ENCODE measurements around the gene PCDH9.
"Not testable (repeated sequence)": the region's sequence is repeated elsewhere in the genome, so short reads cannot be mapped to it uniquely, and the experiment has no call there.

The PCDH9 gene

DNA sequence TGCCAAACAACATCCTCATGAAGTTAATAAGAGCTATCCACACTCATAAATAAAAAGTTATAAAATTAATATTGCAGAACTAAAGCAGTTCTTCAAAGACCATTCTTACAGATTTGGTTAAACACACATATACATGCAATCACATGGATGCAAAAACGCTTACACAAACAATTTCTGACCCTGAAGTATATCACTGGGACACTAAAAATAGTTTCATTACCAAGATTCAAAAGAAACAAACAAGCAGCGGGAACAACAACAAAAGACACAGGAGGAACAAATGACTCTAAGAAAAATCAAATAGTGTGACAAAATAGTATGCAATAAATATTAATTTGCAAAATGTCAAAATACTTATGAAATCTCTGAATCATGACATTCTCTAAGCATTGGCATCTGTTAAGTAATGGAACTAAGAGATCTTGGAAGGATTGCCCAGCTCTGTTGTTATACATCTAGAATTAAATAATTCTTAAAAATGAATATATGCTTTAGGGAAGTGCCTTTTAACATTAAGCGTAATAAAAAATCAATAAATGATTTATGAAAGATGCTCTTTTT lies 132.2 kb downstream of the PCDH9 start:
- TF ChIP-seq JUND (IDR thresholded peaks at IDR 0.05; ENCODE audit: low read depth) = no peak
- in situ Hi-C loops (cut with HindIII; ENCODE audit: low pct_unique_long_range_greater_than_20kb, low sequenced_read_pairs) = no loop called here
- DNase-seq (ENCODE audit: low read depth in 1 of 2, low spot score in 1 of 2) = no peak

DNA sequence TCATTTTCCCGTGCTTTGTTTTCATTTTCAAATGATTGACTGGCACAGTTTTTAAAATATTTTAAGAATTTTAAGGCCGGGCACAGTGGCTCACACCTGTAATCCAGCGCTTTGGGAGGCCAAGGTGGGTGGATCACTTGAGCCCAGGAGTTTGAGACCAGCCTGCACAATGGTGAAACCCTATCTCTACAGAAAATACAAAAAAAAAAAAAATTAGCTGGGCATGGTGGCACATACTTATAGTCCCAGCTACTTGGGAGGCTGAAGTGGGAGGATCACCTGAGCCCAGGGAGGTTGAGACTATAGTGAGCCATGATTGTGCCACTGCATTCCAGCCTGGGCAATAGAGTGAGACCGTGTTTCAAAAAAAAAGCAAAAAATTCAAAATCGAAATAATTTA lies 133.2 kb downstream of the PCDH9 start:
- DNase-seq (ENCODE audit: low read depth in 1 of 2, low spot score in 1 of 2); in situ Hi-C loops (cut with HindIII; ENCODE audit: low pct_unique_long_range_greater_than_20kb, low sequenced_read_pairs): not testable (repeated sequence)

GRCh38 chr13:67096418-67096817 lies 133.7 kb downstream of the PCDH9 start:
- TF ChIP-seq JUND (IDR thresholded peaks at IDR 0.05; ENCODE audit: low read depth) = no peak
- DNase-seq (ENCODE audit: low read depth in 1 of 2, low spot score in 1 of 2) = no peak
- in situ Hi-C loops (cut with HindIII; ENCODE audit: low pct_unique_long_range_greater_than_20kb, low sequenced_read_pairs) = no loop called here

DNA sequence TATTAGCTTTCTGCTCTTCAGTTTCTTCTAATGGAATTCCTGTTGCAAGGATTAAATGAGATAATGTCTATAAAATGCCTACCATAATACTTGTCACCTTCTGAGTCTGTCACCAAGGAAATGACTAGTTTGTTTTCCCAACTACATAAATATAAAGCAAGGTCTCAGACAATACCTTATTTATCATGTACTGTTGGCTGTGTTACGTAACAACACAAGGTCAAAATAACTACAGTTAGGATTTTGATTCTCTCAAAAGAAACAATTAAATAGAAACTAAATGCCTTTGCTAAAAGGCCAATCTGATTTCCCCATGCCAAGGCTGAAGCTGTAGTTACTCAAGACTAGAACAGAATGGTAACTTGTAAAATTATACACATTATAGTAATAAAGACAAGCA lies 134.5 kb downstream of the PCDH9 start:
- TF ChIP-seq JUND (IDR thresholded peaks at IDR 0.05; ENCODE audit: low read depth) = no peak
- DNase-seq (ENCODE audit: low read depth in 1 of 2, low spot score in 1 of 2) = no peak
- in situ Hi-C loops (cut with HindIII; ENCODE audit: low pct_unique_long_range_greater_than_20kb, low sequenced_read_pairs) = no loop called here

DNA sequence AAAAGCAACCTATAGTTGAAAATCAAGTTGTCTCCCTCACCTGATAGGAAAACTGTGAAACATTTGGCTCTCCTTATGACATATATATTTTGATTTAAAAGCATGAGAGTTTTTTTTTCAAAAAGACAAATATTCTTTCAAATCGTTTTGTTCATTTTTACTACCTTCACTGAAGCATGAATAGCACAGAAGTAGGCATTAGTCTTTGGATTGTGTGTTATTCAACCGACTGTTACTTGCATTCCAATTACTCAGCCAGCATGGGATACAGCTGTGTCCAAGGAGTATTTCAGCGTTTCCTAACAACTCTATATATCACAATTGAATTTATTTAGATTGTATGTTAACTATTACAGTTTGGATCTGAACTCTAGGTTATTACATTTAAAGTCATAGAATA lies 135.2 kb downstream of the PCDH9 start:
- in situ Hi-C loops (cut with HindIII; ENCODE audit: low pct_unique_long_range_greater_than_20kb, low sequenced_read_pairs) = no loop called here
- TF ChIP-seq JUND (IDR thresholded peaks at IDR 0.05; ENCODE audit: low read depth) = no peak
- DNase-seq (ENCODE audit: low read depth in 1 of 2, low spot score in 1 of 2) = no peak

DNA sequence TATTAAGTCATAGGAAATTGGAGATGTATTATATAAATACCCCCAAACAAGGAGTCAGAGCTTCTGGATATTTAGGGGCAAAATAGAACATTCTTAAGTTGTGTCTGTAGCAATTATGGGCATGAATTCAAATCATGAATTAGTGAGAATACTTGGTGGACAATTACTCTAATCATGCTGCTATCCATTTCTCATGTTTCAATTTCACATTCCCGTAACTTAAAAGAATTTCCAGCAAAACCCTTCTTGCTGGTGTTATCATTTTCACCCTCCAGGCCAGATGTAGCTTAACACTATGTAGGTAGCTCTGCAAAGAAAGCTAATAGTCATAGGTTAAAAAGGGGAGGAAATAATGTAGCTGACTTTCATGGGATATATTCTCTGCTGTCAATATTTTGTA lies 136.1 kb downstream of the PCDH9 start:
- no peak for TF ChIP-seq JUND (IDR thresholded peaks at IDR 0.05; ENCODE audit: low read depth)
- DNase-seq (ENCODE audit: low read depth in 1 of 2, low spot score in 1 of 2) = no peak
- in situ Hi-C loops (cut with HindIII; ENCODE audit: low pct_unique_long_range_greater_than_20kb, low sequenced_read_pairs) = no loop called here

- no peak for TF ChIP-seq JUND (IDR thresholded peaks at IDR 0.05; ENCODE audit: low read depth)
- in situ Hi-C loops (cut with HindIII; ENCODE audit: low pct_unique_long_range_greater_than_20kb, low sequenced_read_pairs) = no loop called here
- no peak for DNase-seq (ENCODE audit: low read depth in 1 of 2, low spot score in 1 of 2)
Measured at GRCh38 chr13:67091603-67092002, 138.5 kb downstream of the PCDH9 start.

GRCh38 chr13:67090856-67091255 lies 139.3 kb downstream of the PCDH9 start:
- TF ChIP-seq JUND (IDR thresholded peaks at IDR 0.05; ENCODE audit: low read depth) = no peak

GRCh38 chr13:67087527-67087926 lies 142.6 kb downstream of the PCDH9 start:
- in situ Hi-C loops (cut with HindIII; ENCODE audit: low pct_unique_long_range_greater_than_20kb, low sequenced_read_pairs) = no loop called here
- no peak for TF ChIP-seq JUND (IDR thresholded peaks at IDR 0.05; ENCODE audit: low read depth)
- DNase-seq (ENCODE audit: low read depth in 1 of 2, low spot score in 1 of 2) = no peak

More at GRCh38 chr13:67090856-67091255, 139.3 kb downstream of the PCDH9 start:
- no peak for DNase-seq (ENCODE audit: low read depth in 1 of 2, low spot score in 1 of 2)
- in situ Hi-C loops (cut with HindIII; ENCODE audit: low pct_unique_long_range_greater_than_20kb, low sequenced_read_pairs) = no loop called here

- in situ Hi-C loops (cut with HindIII; ENCODE audit: low pct_unique_long_range_greater_than_20kb, low sequenced_read_pairs) = no loop called here
- DNase-seq (ENCODE audit: low read depth in 1 of 2, low spot score in 1 of 2) = no peak
- no peak for TF ChIP-seq JUND (IDR thresholded peaks at IDR 0.05; ENCODE audit: low read depth)
Measured at GRCh38 chr13:67086260-67086659, 143.9 kb downstream of the PCDH9 start.

GRCh38 chr13:67084066-67084465 lies 146.1 kb downstream of the PCDH9 start:
- no peak for DNase-seq (ENCODE audit: low read depth in 1 of 2, low spot score in 1 of 2)
- in situ Hi-C loops (cut with HindIII; ENCODE audit: low pct_unique_long_range_greater_than_20kb, low sequenced_read_pairs) = no loop called here
- TF ChIP-seq JUND (IDR thresholded peaks at IDR 0.05; ENCODE audit: low read depth) = no peak

- in situ Hi-C loops (cut with HindIII; ENCODE audit: low pct_unique_long_range_greater_than_20kb, low sequenced_read_pairs) = no loop called here
Measured at GRCh38 chr13:67083519-67083918, 146.6 kb downstream of the PCDH9 start.

GRCh38 chr13:67080351-67080750 lies 149.8 kb downstream of the PCDH9 start:
- in situ Hi-C loops (cut with HindIII; ENCODE audit: low pct_unique_long_range_greater_than_20kb, low sequenced_read_pairs) = no loop called here
- no peak for TF ChIP-seq JUND (IDR thresholded peaks at IDR 0.05; ENCODE audit: low read depth)
- no peak for DNase-seq (ENCODE audit: low read depth in 1 of 2, low spot score in 1 of 2)

More at GRCh38 chr13:67083519-67083918, 146.6 kb downstream of the PCDH9 start:
- TF ChIP-seq JUND (IDR thresholded peaks at IDR 0.05; ENCODE audit: low read depth) = no peak
- DNase-seq (ENCODE audit: low read depth in 1 of 2, low spot score in 1 of 2) = no peak

- in situ Hi-C loops (cut with HindIII; ENCODE audit: low pct_unique_long_range_greater_than_20kb, low sequenced_read_pairs) = no loop called here
- TF ChIP-seq JUND (IDR thresholded peaks at IDR 0.05; ENCODE audit: low read depth) = no peak
- DNase-seq (ENCODE audit: low read depth in 1 of 2, low spot score in 1 of 2) = no peak
Measured at GRCh38 chr13:67078062-67078461, 152.1 kb downstream of the PCDH9 start.
